ENCODE data around the gene TSTD1. TPM values are rescaled to one million over a fixed set of nuclear protein-coding genes. Genes with fewer than 3 reads are reported as not detected.

Gene TSTD1
- 0.57 TPM for polyA plus RNA-seq (2013, experiment 1 of 2)
- polyA plus RNA-seq (2013, experiment 2 of 2), result 0.51 TPM

DNA sequence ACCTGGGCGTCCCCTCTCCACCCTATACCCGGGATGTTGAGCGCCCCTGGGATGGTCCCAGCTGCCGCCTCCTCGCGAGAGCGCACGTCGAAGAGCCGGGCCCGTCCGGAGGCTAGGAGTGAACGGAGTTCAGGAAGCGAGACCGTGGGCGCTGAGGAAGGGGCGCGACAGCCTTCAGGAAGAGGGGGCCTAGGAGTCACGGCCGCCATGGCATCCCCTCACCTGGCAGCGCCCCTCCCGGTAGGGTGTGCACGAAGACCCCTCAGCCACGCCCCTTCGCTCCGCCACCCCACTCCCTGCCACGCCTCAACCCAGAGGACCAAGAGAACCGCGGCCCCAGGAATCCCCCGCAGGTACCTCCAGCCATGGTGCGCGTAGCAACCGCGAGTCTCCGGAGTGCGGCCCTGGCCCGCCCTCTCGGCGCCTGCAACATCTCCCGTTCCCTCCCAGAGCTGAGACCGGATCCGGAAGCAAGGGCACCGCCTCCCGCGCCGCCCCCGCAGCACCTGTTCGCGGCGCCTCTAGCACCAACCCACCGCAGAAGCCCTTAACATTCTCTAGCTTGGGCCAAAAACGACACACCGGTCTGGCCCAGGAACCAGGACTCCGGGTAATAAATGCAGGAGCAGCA is at the start of gene TSTD1:
TSS of gene TSTD1 (minus strand) at position 442 of the 631 bp plus-strand sequence. CDS start at position 367, 75 bp downstream.
- Histone ChIP-seq H3K14ac (ENCODE audit: low read length in 2 of 2) (no peak within 1 kb of the TSS), H2BK5ac (ENCODE audit: low read depth, low read length, poor library complexity, severe bottlenecking) (no peak within 1 kb of the TSS), H2AFZ (ENCODE audit: low read depth, low read length) (no peak within 1 kb of the TSS), H3K9me3 (ENCODE audit: control insufficient read depth, low read length) (no peaks in the 10 kb centered on the region), H2AK5ac (ENCODE audit: low read length, severe bottlenecking) (no peak within 1 kb of the TSS), H3K79me1 (replicated peaks; ENCODE audit: low read length, poor library complexity, severe bottlenecking) (peaks cover 33% of the 10 kb centered on the region), H4K8ac (ENCODE audit: low read length) (peak within 1 kb of the TSS; percentile 64), H3K23ac (ENCODE audit: low read length in 2 of 2) (no peak within 1 kb of the TSS), H3K27ac (ENCODE audit: low read length, poor library complexity, severe bottlenecking) (no peak within 1 kb of the TSS), H2BK12ac (ENCODE audit: low read length in 2 of 2) (no peak within 1 kb of the TSS), H3K18ac (ENCODE audit: low read depth in 1 of 2, low read length in 2 of 2) (no peak within 1 kb of the TSS), H2BK15ac (ENCODE audit: low read depth, poor library complexity, severe bottlenecking) (no peak within 1 kb of the TSS), H3K9ac (ENCODE audit: low read length) (no peak within 1 kb of the TSS), H4K91ac (ENCODE audit: low read length) (peak within 1 kb of the TSS; percentile 20), H3K4ac (ENCODE audit: low read depth in 1 of 2, low read length in 2 of 2) (no peak within 1 kb of the TSS), H3K4me2 (ENCODE audit: low read length, poor library complexity, severe bottlenecking) (no peak within 1 kb of the TSS), H2BK120ac (ENCODE audit: low read depth, low read length) (no peak within 1 kb of the TSS), H3K4me3 (ENCODE audit: insufficient read depth in 1 of 2, low read depth in 1 of 2, low read length in 2 of 2) (peak within 1 kb of the TSS in 1 of 2 experiments; percentile 51), H3K4me1 (ENCODE audit: control insufficient read depth, insufficient read depth, low read depth, low read length) (peaks cover 2% of the 10 kb centered on the region), H3K27me3 (ENCODE audit: control insufficient read depth in 1 of 2, insufficient read depth in 1 of 2, low read length in 2 of 2) (no peaks in the 10 kb centered on the region), H3K36me3 (ENCODE audit: control insufficient read depth in 1 of 2, insufficient read depth in 2 of 2, low read depth in 1 of 2, low read length in 2 of 2) (peaks cover 51 to 54% of the 10 kb centered on the region in 2 experiments)
- DNase-seq, result no peak
- 57% methylated on average over 53 of the region's 54 CpGs for WGBS

DNA sequence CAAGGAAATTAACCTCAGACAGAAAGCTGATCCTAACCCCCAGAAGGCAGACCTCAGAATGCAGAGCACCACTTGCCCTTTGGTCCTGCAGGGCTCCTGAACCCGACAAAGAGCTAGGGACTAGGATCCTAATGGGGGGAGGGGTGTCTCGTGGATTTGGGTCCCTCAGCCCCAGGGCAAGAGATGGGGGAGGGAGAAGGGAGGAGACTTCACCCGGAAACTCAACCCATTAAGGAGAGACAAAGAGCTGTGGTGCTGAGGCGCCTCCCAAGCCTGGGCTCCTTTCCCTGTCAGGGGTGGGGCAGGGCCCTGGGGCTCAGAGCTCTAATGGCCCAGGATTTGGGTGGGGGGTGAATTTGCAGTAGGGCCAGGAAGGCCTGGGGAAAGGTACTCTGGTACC is 47.7 kb upstream of the TSTD1 start:
- H3K14ac ChIP-seq (ENCODE audit: low read length in 2 of 2), result no peak overlapping the region
- H3K23ac ChIP-seq (ENCODE audit: low read length in 2 of 2), result no peak overlapping the region
- no peak overlapping the region for H2BK120ac ChIP-seq (ENCODE audit: low read depth, low read length)
- H2AK5ac ChIP-seq (ENCODE audit: low read length, severe bottlenecking), result no peak overlapping the region
- H3K9ac ChIP-seq (ENCODE audit: low read length), result no peak overlapping the region
- no peak overlapping the region for H4K8ac ChIP-seq (ENCODE audit: low read length)
- no peak overlapping the region for H2BK5ac ChIP-seq (ENCODE audit: low read depth, low read length, poor library complexity, severe bottlenecking)
- no peak overlapping the region for H2AFZ ChIP-seq (ENCODE audit: low read depth, low read length)
- no peak overlapping the region for H2BK12ac ChIP-seq (ENCODE audit: low read length in 2 of 2)
- 69% methylated on average over 4 of the region's 4 CpGs for WGBS
- H3K18ac ChIP-seq (ENCODE audit: low read depth in 1 of 2, low read length in 2 of 2), result no peak overlapping the region
- H3K27ac ChIP-seq (ENCODE audit: low read length, poor library complexity, severe bottlenecking), result no peak overlapping the region
- no peaks in the 10 kb centered on the region for H3K79me1 ChIP-seq (replicated peaks; ENCODE audit: low read length, poor library complexity, severe bottlenecking)
- no peaks in the 10 kb centered on the region for H3K36me3 ChIP-seq (ENCODE audit: control insufficient read depth in 1 of 2, insufficient read depth in 2 of 2, low read depth in 1 of 2, low read length in 2 of 2)
- H3K4me1 ChIP-seq (ENCODE audit: control insufficient read depth, insufficient read depth, low read depth, low read length), result peaks cover 26% of the 10 kb centered on the region
- no peak overlapping the region for H4K91ac ChIP-seq (ENCODE audit: low read length)
- no peak overlapping the region for H3K4me2 ChIP-seq (ENCODE audit: low read length, poor library complexity, severe bottlenecking)
- no peaks in the 10 kb centered on the region for H3K27me3 ChIP-seq (ENCODE audit: control insufficient read depth in 1 of 2, insufficient read depth in 1 of 2, low read length in 2 of 2)
- no peak overlapping the region for H3K4me3 ChIP-seq (ENCODE audit: insufficient read depth in 1 of 2, low read depth in 1 of 2, low read length in 2 of 2)
- DNase-seq, result no peak
- H3K9me3 ChIP-seq (ENCODE audit: control insufficient read depth, low read length), result no peaks in the 10 kb centered on the region
- H2BK15ac ChIP-seq (ENCODE audit: low read depth, poor library complexity, severe bottlenecking), result no peak overlapping the region
- peak overlapping the region in 1 of 2 experiments; percentile 13 for H3K4ac ChIP-seq (ENCODE audit: low read depth in 1 of 2, low read length in 2 of 2)

DNA sequence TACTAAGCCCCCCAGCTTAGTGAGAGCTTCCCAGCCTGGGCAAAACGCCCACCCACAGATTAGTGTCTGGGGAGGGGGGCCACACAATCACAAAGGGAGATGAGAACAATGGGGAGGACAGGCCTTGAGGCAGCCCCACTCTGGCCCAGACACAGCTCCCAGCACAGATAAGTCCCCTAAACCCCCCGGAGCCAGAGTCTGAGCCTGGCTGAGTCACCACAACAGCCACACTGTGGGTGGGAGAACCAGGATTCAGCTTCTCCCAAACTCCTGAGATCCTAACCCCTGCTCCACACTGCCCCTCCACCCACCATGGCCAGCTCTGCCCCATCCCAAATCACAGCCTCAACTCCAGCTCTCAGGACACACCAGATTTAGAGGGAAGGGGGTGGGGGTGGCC is 46.4 kb upstream of the TSTD1 start:
- Histone ChIP-seq H4K91ac (ENCODE audit: low read length) (no peak overlapping the region), H3K4me3 (ENCODE audit: insufficient read depth in 1 of 2, low read depth in 1 of 2, low read length in 2 of 2) (no peak overlapping the region), H2BK12ac (ENCODE audit: low read length in 2 of 2) (peak overlapping the region in 1 of 2 experiments; percentile 33), H4K8ac (ENCODE audit: low read length) (peak overlapping the region; percentile 27), H3K23ac (ENCODE audit: low read length in 2 of 2) (no peak overlapping the region), H3K14ac (ENCODE audit: low read length in 2 of 2) (no peak overlapping the region), H3K18ac (ENCODE audit: low read depth in 1 of 2, low read length in 2 of 2) (peak overlapping the region in 1 of 2 experiments; percentile 28), H2BK120ac (ENCODE audit: low read depth, low read length) (peak overlapping the region; percentile 6), H3K36me3 (ENCODE audit: control insufficient read depth in 1 of 2, insufficient read depth in 2 of 2, low read depth in 1 of 2, low read length in 2 of 2) (no peaks in the 10 kb centered on the region), H3K4ac (ENCODE audit: low read depth in 1 of 2, low read length in 2 of 2) (no peak overlapping the region), H3K27me3 (ENCODE audit: control insufficient read depth in 1 of 2, insufficient read depth in 1 of 2, low read length in 2 of 2) (no peaks in the 10 kb centered on the region), H3K9ac (ENCODE audit: low read length) (peak overlapping the region; percentile 16), H2BK15ac (ENCODE audit: low read depth, poor library complexity, severe bottlenecking) (no peak overlapping the region), H2AFZ (ENCODE audit: low read depth, low read length) (no peak overlapping the region), H2AK5ac (ENCODE audit: low read length, severe bottlenecking) (no peak overlapping the region), H3K4me1 (ENCODE audit: control insufficient read depth, insufficient read depth, low read depth, low read length) (peaks cover 27% of the 10 kb centered on the region), H3K79me1 (replicated peaks; ENCODE audit: low read length, poor library complexity, severe bottlenecking) (no peaks in the 10 kb centered on the region), H3K27ac (ENCODE audit: low read length, poor library complexity, severe bottlenecking) (no peak overlapping the region), H3K9me3 (ENCODE audit: control insufficient read depth, low read length) (no peaks in the 10 kb centered on the region), H2BK5ac (ENCODE audit: low read depth, low read length, poor library complexity, severe bottlenecking) (no peak overlapping the region), H3K4me2 (ENCODE audit: low read length, poor library complexity, severe bottlenecking) (no peak overlapping the region)
- 31% methylated on average over 1 of the region's 2 CpGs for WGBS
- DNase-seq, result peak; percentile 51

GRCh38 chr1:161084597-161084988 is 45.8 kb upstream of the TSTD1 start:
- Histone ChIP-seq H4K91ac (ENCODE audit: low read length) (no peak overlapping the region), H3K79me1 (replicated peaks; ENCODE audit: low read length, poor library complexity, severe bottlenecking) (no peaks in the 10 kb centered on the region), H2BK12ac (ENCODE audit: low read length in 2 of 2) (no peak overlapping the region), H3K4me1 (ENCODE audit: control insufficient read depth, insufficient read depth, low read depth, low read length) (peaks cover 27% of the 10 kb centered on the region), H3K27me3 (ENCODE audit: control insufficient read depth in 1 of 2, insufficient read depth in 1 of 2, low read length in 2 of 2) (no peaks in the 10 kb centered on the region), H3K4me2 (ENCODE audit: low read length, poor library complexity, severe bottlenecking) (no peak overlapping the region), H2BK120ac (ENCODE audit: low read depth, low read length) (peak overlapping the region; percentile 82), H2AK5ac (ENCODE audit: low read length, severe bottlenecking) (no peak overlapping the region), H3K27ac (ENCODE audit: low read length, poor library complexity, severe bottlenecking) (no peak overlapping the region), H2BK15ac (ENCODE audit: low read depth, poor library complexity, severe bottlenecking) (peak overlapping the region; percentile 2), H2AFZ (ENCODE audit: low read depth, low read length) (no peak overlapping the region), H4K8ac (ENCODE audit: low read length) (no peak overlapping the region), H3K18ac (ENCODE audit: low read depth in 1 of 2, low read length in 2 of 2) (no peak overlapping the region), H2BK5ac (ENCODE audit: low read depth, low read length, poor library complexity, severe bottlenecking) (no peak overlapping the region), H3K4ac (ENCODE audit: low read depth in 1 of 2, low read length in 2 of 2) (no peak overlapping the region), H3K4me3 (ENCODE audit: insufficient read depth in 1 of 2, low read depth in 1 of 2, low read length in 2 of 2) (no peak overlapping the region), H3K14ac (ENCODE audit: low read length in 2 of 2) (no peak overlapping the region), H3K9ac (ENCODE audit: low read length) (no peak overlapping the region), H3K36me3 (ENCODE audit: control insufficient read depth in 1 of 2, insufficient read depth in 2 of 2, low read depth in 1 of 2, low read length in 2 of 2) (no peaks in the 10 kb centered on the region), H3K9me3 (ENCODE audit: control insufficient read depth, low read length) (no peaks in the 10 kb centered on the region), H3K23ac (ENCODE audit: low read length in 2 of 2) (no peak overlapping the region)
- DNase-seq, result no peak
- 100% methylated on average over 1 of the region's 1 CpG for WGBS
